ENCODE results near the gene CA14. TPM values are rescaled to one million over a fixed set of nuclear protein-coding genes. Genes with fewer than 3 reads are reported as not detected.
A peak's percentile ranks its signal among the peaks of the same experiment; 100 is the strongest.

Gene CA14
- total and polyA plus RNA-seq, 5 donors: 6.9 to 28.3 (median 18.0) TPM

- DNase-seq (no peak), ATAC-seq (no peak)
- Histone ChIP-seq H3K9me3 (ENCODE audit: control insufficient read depth, low read length) (no peaks in the 10 kb centered on the region), H3K4me3 (ENCODE audit: low read length) (no peak overlapping the region), H3K27ac (ENCODE audit: low read length) (no peak overlapping the region), H3K4me1 (ENCODE audit: control insufficient read depth, insufficient read depth, low read length) (no peaks in the 10 kb centered on the region), H3K27me3 (ENCODE audit: control insufficient read depth, insufficient read depth) (no peaks in the 10 kb centered on the region)
- intact Hi-C loops (cut with DNase I): no loop called here
- WGBS: 78% methylated on average over 6 of the region's 6 CpGs
Observed at GRCh38 chr1:150262388-150263320, 5.1 kb downstream of the CA14 start.

GRCh38 chr1:150263549-150263948 lies 6.0 kb downstream of the CA14 start:
- Histone ChIP-seq H3K27ac (ENCODE audit: low read length) (no peak overlapping the region), H3K4me3 (ENCODE audit: low read length) (no peak overlapping the region), H3K4me1 (ENCODE audit: control insufficient read depth, insufficient read depth, low read length) (no peaks in the 10 kb centered on the region), H3K9me3 (ENCODE audit: control insufficient read depth, low read length) (no peaks in the 10 kb centered on the region), H3K27me3 (ENCODE audit: control insufficient read depth, insufficient read depth) (no peaks in the 10 kb centered on the region)
- intact Hi-C loops (cut with DNase I): no loop called here
- ATAC-seq (no peak), DNase-seq (no peak)
- 81% methylated on average over 6 of the region's 6 CpGs for WGBS

- no peaks in the 10 kb centered on the region for H3K4me1 ChIP-seq (ENCODE audit: control insufficient read depth, insufficient read depth, low read length)
- peak overlapping the region; percentile 75 for H3K4me3 ChIP-seq (ENCODE audit: low read length)
- no peaks in the 10 kb centered on the region for H3K9me3 ChIP-seq (ENCODE audit: control insufficient read depth, low read length)
- 22% methylated on average over 6 of the region's 6 CpGs for WGBS
- no peak for DNase-seq
- intact Hi-C loops (cut with DNase I): no loop called here
- ATAC-seq: no peak
- H3K27me3 ChIP-seq (ENCODE audit: control insufficient read depth, insufficient read depth): no peaks in the 10 kb centered on the region
- H3K27ac ChIP-seq (ENCODE audit: low read length): peak overlapping the region; percentile 70
Observed at GRCh38 chr1:150267896-150268295, 10.3 kb downstream of the CA14 start.

GRCh38 chr1:150268340-150268704 lies 10.7 kb downstream of the CA14 start:
- Histone ChIP-seq H3K4me3 (ENCODE audit: low read length) (peak overlapping the region; percentile 75), H3K27me3 (ENCODE audit: control insufficient read depth, insufficient read depth) (no peaks in the 10 kb centered on the region), H3K9me3 (ENCODE audit: control insufficient read depth, low read length) (no peaks in the 10 kb centered on the region), H3K27ac (ENCODE audit: low read length) (peak overlapping the region; percentile 70), H3K4me1 (ENCODE audit: control insufficient read depth, insufficient read depth, low read length) (no peaks in the 10 kb centered on the region)
- intact Hi-C loops (cut with DNase I): no loop called here
- ATAC-seq: peak; percentile 23 to 50
- peak in 1 of 3 donors; percentile 66 for DNase-seq
- under 1% methylated on average over 21 of the region's 21 CpGs for WGBS

GRCh38 chr1:150268705-150269403 lies 11.3 kb downstream of the CA14 start, which contains the start of gene APH1A:
APH1A (minus strand) TSS chr1:150269016; CDS start chr1:150268810, 206 bp downstream.
- intact Hi-C loops (cut with DNase I): no loop called here
- Histone ChIP-seq H3K4me3 (ENCODE audit: low read length) (peak within 1 kb of the TSS; percentile 75), H3K27ac (ENCODE audit: low read length) (peak within 1 kb of the TSS; percentile 71), H3K27me3 (ENCODE audit: control insufficient read depth, insufficient read depth) (no peaks in the 10 kb centered on the region), H3K9me3 (ENCODE audit: control insufficient read depth, low read length) (no peaks in the 10 kb centered on the region), H3K4me1 (ENCODE audit: control insufficient read depth, insufficient read depth, low read length) (no peaks in the 10 kb centered on the region)
- WGBS: under 1% methylated on average over 49 of the region's 49 CpGs
- peak; percentile 97 to 99 (median 98) for DNase-seq
- ATAC-seq: peak; percentile 98 to 99

- ATAC-seq: no peak
- 27% methylated on average over 10 of the region's 10 CpGs for WGBS
- intact Hi-C loops (cut with DNase I): no loop called here
- peak overlapping the region; percentile 75 for H3K4me3 ChIP-seq (ENCODE audit: low read length)
- no peaks in the 10 kb centered on the region for H3K4me1 ChIP-seq (ENCODE audit: control insufficient read depth, insufficient read depth, low read length)
- H3K9me3 ChIP-seq (ENCODE audit: control insufficient read depth, low read length): no peaks in the 10 kb centered on the region
- no peaks in the 10 kb centered on the region for H3K27me3 ChIP-seq (ENCODE audit: control insufficient read depth, insufficient read depth)
- DNase-seq: no peak
- peak overlapping the region; percentile 71 for H3K27ac ChIP-seq (ENCODE audit: low read length)
Observed at GRCh38 chr1:150269451-150269850, 11.9 kb downstream of the CA14 start.

- no peak overlapping the region for H3K4me3 ChIP-seq (ENCODE audit: low read length)
- no peaks in the 10 kb centered on the region for H3K4me1 ChIP-seq (ENCODE audit: control insufficient read depth, insufficient read depth, low read length)
- 94% methylated on average over 7 of the region's 7 CpGs for WGBS
- H3K27me3 ChIP-seq (ENCODE audit: control insufficient read depth, insufficient read depth): no peaks in the 10 kb centered on the region
- DNase-seq (no peak), ATAC-seq (no peak)
- H3K9me3 ChIP-seq (ENCODE audit: control insufficient read depth, low read length): no peaks in the 10 kb centered on the region
- intact Hi-C loops (cut with DNase I): no loop called here
- no peak overlapping the region for H3K27ac ChIP-seq (ENCODE audit: low read length)
Observed at GRCh38 chr1:150271291-150271959, 13.9 kb downstream of the CA14 start.

GRCh38 chr1:150273311-150273710 lies 15.7 kb downstream of the CA14 start:
- H3K9me3 ChIP-seq (ENCODE audit: control insufficient read depth, low read length): no peaks in the 10 kb centered on the region
- DNase-seq (no peak), ATAC-seq (no peak)
- 48% methylated on average over 1 of the region's 1 CpG for WGBS
- no peak overlapping the region for H3K4me3 ChIP-seq (ENCODE audit: low read length)
- no peaks in the 10 kb centered on the region for H3K4me1 ChIP-seq (ENCODE audit: control insufficient read depth, insufficient read depth, low read length)
- H3K27me3 ChIP-seq (ENCODE audit: control insufficient read depth, insufficient read depth): no peaks in the 10 kb centered on the region
- intact Hi-C loops (cut with DNase I): no loop called here
- H3K27ac ChIP-seq (ENCODE audit: low read length): peak overlapping the region; percentile 8

- Histone ChIP-seq H3K27me3 (ENCODE audit: control insufficient read depth, insufficient read depth) (no peaks in the 10 kb centered on the region), H3K27ac (ENCODE audit: low read length) (peak overlapping the region; percentile 54), H3K4me3 (ENCODE audit: low read length) (no peak overlapping the region), H3K9me3 (ENCODE audit: control insufficient read depth, low read length) (no peaks in the 10 kb centered on the region), H3K4me1 (ENCODE audit: control insufficient read depth, insufficient read depth, low read length) (peaks cover 4% of the 10 kb centered on the region)
- whole genome bisulfite sequencing: 79% methylated on average over 6 of the region's 6 CpGs
- DNase-seq: no peak
- no peak for ATAC-seq
- intact Hi-C loops (cut with DNase I): loop anchor here in 1 of 4 donors (2.0 kb wide), 1 partner anchor 23 kb away; the partner anchor contains the start of gene CA14
Observed at GRCh38 chr1:150280138-150280707, 22.6 kb downstream of the CA14 start.

- WGBS: 2% methylated on average over 15 of the region's 15 CpGs
- peak; percentile 76 to 92 (median 85) for DNase-seq
- no peaks in the 10 kb centered on the region for H3K27me3 ChIP-seq (ENCODE audit: control insufficient read depth, insufficient read depth)
Observed at GRCh38 chr1:150281221-150281757, 23.7 kb downstream of the CA14 start.

More at GRCh38 chr1:150281221-150281757, 23.7 kb downstream of the CA14 start:
- ATAC-seq: peak; percentile 74 to 77
- H3K4me3 ChIP-seq (ENCODE audit: low read length): peak overlapping the region; percentile 65
- peak overlapping the region; percentile 97 for H3K27ac ChIP-seq (ENCODE audit: low read length)
- peaks cover 4% of the 10 kb centered on the region for H3K4me1 ChIP-seq (ENCODE audit: control insufficient read depth, insufficient read depth, low read length)
- intact Hi-C loops (cut with DNase I): loop anchor here in 2 of 4 donors (1.0 to 2.0 kb wide), 2 partner anchors 24 to 25 kb away; partner anchors contain the start of gene CA14 (in 1 of the 2)
- no peaks in the 10 kb centered on the region for H3K9me3 ChIP-seq (ENCODE audit: control insufficient read depth, low read length)
